Measurements from ENCODE around the gene TTLL5. TPM values are rescaled to one million over a fixed set of nuclear protein-coding genes. Genes with fewer than 3 reads are reported as not detected.
A peak's percentile ranks its signal among the peaks of the same experiment; 100 is the strongest.

The TTLL5 gene
- polyA plus RNA-seq, 1 of the 3 experiments (the other 2 are of a cell fraction): 9.6 TPM

- Histone ChIP-seq H3K27ac (ENCODE audit: low read depth in 2 of 2, low read length in 1 of 2) (no peak overlapping the region), H3K4me1 (ENCODE audit: control insufficient read depth in 1 of 2, insufficient read depth in 2 of 2, low read depth in 1 of 2, low read length in 1 of 2) (peaks cover 0 to 6% of the 10 kb centered on the region in 2 experiments; a peak in 2 of 4 replicates), H3K4me2 (no peak overlapping the region), H3F3A (replicated peaks; ENCODE audit: insufficient read depth) (no peaks in the 10 kb centered on the region), H4K20me1 (ENCODE audit: insufficient read depth) (no peaks in the 10 kb centered on the region), H3K79me2 (ENCODE audit: insufficient read depth) (peaks cover 25% of the 10 kb centered on the region), H3K9me3 (no peaks in the 10 kb centered on the region), H3K36me3 (replicated peaks in 1 of 2; ENCODE audit: control insufficient read depth in 1 of 2, insufficient read depth in 2 of 2, low read length in 1 of 2) (peaks cover 0 to 31% of the 10 kb centered on the region in 2 experiments), H3K9me2 (no peaks in the 10 kb centered on the region), H3K27me3 (ENCODE audit: insufficient read depth) (no peaks in the 10 kb centered on the region), H3K4me3 (ENCODE audit: low read depth in 2 of 2, low read length in 1 of 2) (no peak overlapping the region), H2AFZ (ENCODE audit: low read depth) (no peak overlapping the region), H3K9ac (no peak overlapping the region)
- 96% methylated on average over 2 of the region's 2 CpGs for WGBS (ENCODE audit: low lambda C conversion rate)
- POLR2A ChIA-PET: no interaction called here
- DNase-seq: no peak
- CTCF ChIA-PET: interaction anchor here (1.4 to 11.4 kb wide), 2 partner anchors 12 to 83 kb away, joined by 3 to 439 read pairs; partner anchors contain the start of gene FLVCR2
- TF ChIP-seq EZH2phosphoT487 (IDR thresholded peaks at IDR 0.05; ENCODE audit: borderline replicate concordance, low read depth) (no peak), MEF2A (IDR thresholded peaks at IDR 0.05; ENCODE audit: borderline replicate concordance, low read depth) (no peak), USF2 (IDR thresholded peaks at IDR 0.05; ENCODE audit: borderline replicate concordance, low read depth, low read length) (no peak)
These were observed 2.1 kb upstream of the TTLL5 start for GRCh38 chr14:75658957-75659356.

- Histone ChIP-seq H3K79me2 (ENCODE audit: insufficient read depth) (peaks cover 25% of the 10 kb centered on the region), H4K20me1 (ENCODE audit: insufficient read depth) (no peaks in the 10 kb centered on the region), H2AFZ (ENCODE audit: low read depth) (peak overlapping the region; percentile 96), H3K4me2 (peak overlapping the region; percentile 83), H3F3A (replicated peaks; ENCODE audit: insufficient read depth) (no peaks in the 10 kb centered on the region), H3K4me1 (ENCODE audit: control insufficient read depth in 1 of 2, insufficient read depth in 2 of 2, low read depth in 1 of 2, low read length in 1 of 2) (peaks cover 0 to 9% of the 10 kb centered on the region in 2 experiments; a peak in 2 of 4 replicates), H3K36me3 (replicated peaks in 1 of 2; ENCODE audit: control insufficient read depth in 1 of 2, insufficient read depth in 2 of 2, low read length in 1 of 2) (peaks cover 10 to 37% of the 10 kb centered on the region in 2 experiments), H3K9ac (peak overlapping the region; percentile 85), H3K27ac (ENCODE audit: low read depth in 2 of 2, low read length in 1 of 2) (peak overlapping the region in 1 of 2 experiments; percentile 8; a peak in 2 of 4 replicates), H3K9me2 (no peaks in the 10 kb centered on the region), H3K27me3 (ENCODE audit: insufficient read depth) (no peaks in the 10 kb centered on the region), H3K9me3 (no peaks in the 10 kb centered on the region), H3K4me3 (ENCODE audit: low read depth in 2 of 2, low read length in 1 of 2) (peak overlapping the region; percentile 80 to 94)
- POLR2A ChIA-PET: interaction anchor here (0.7 to 1.6 kb wide), 3 partner anchors 9 to 52 kb away, joined by 3 to 5 read pairs (median 3); no protein-coding TSS in a partner anchor
- WGBS (ENCODE audit: low lambda C conversion rate): 1% methylated on average over 4 of the region's 4 CpGs
- TF ChIP-seq NFIC (IDR thresholded peaks at IDR 0.05; ENCODE audit: borderline replicate concordance): no peak
- no peak for TF ChIP-seq RFX5 (IDR thresholded peaks at IDR 0.05; ENCODE audit: low read length)
- no peak for TF ChIP-seq FOXM1 (IDR thresholded peaks at IDR 0.05; ENCODE audit: low read depth)
- no peak for TF ChIP-seq MEF2A (IDR thresholded peaks at IDR 0.05; ENCODE audit: borderline replicate concordance, low read depth)
- no peak for TF ChIP-seq SIN3A (IDR thresholded peaks at IDR 0.05; ENCODE audit: borderline replicate concordance, low read depth, low read length)
- no peak for TF ChIP-seq TAF1 (IDR thresholded peaks at IDR 0.05; ENCODE audit: borderline replicate concordance, low read depth, low read length)
- CTCF ChIA-PET: interaction anchor here (1.0 to 2.0 kb wide), 6 partner anchors 17 to 320 kb away, joined by 3 to 25 read pairs (median 4); partner anchors contain the start of gene FLVCR2
- DNase-seq: no peak
These were observed 812 bp upstream of the TTLL5 start for GRCh38 chr14:75660238-75660629.

- Histone ChIP-seq H3K9ac (peak overlapping the region; percentile 85), H4K20me1 (ENCODE audit: insufficient read depth) (no peaks in the 10 kb centered on the region), H3K36me3 (replicated peaks in 1 of 2; ENCODE audit: control insufficient read depth in 1 of 2, insufficient read depth in 2 of 2, low read length in 1 of 2) (peaks cover 14 to 36% of the 10 kb centered on the region in 2 experiments), H2AFZ (ENCODE audit: low read depth) (peak overlapping the region; percentile 88), H3K4me1 (ENCODE audit: control insufficient read depth in 1 of 2, insufficient read depth in 2 of 2, low read depth in 1 of 2, low read length in 1 of 2) (peaks cover 0 to 9% of the 10 kb centered on the region in 2 experiments; a peak in 2 of 4 replicates), H3K79me2 (ENCODE audit: insufficient read depth) (peaks cover 25% of the 10 kb centered on the region), H3K9me2 (no peaks in the 10 kb centered on the region), H3K4me3 (ENCODE audit: low read depth in 2 of 2, low read length in 1 of 2) (peak overlapping the region; percentile 80 to 94), H3K9me3 (no peaks in the 10 kb centered on the region), H3K27ac (ENCODE audit: low read depth in 2 of 2, low read length in 1 of 2) (peak overlapping the region; percentile 73 to 79), H3K4me2 (peak overlapping the region; percentile 83), H3F3A (replicated peaks; ENCODE audit: insufficient read depth) (no peaks in the 10 kb centered on the region), H3K27me3 (ENCODE audit: insufficient read depth) (no peaks in the 10 kb centered on the region)
- ChIA-PET POLR2A (interaction anchor here (0.6 to 1.6 kb wide), 2 partner anchors 20 to 351 kb away, joined by 3 to 5 read pairs; no protein-coding TSS in a partner anchor), CTCF (interaction anchor here (1.0 to 2.0 kb wide), 4 partner anchors 11 to 245 kb away, joined by 3 to 25 read pairs (median 4); partner anchors contain the start of gene FLVCR2)
- no peak for TF ChIP-seq USF2 (IDR thresholded peaks at IDR 0.05; ENCODE audit: borderline replicate concordance, low read depth, low read length)
- 0 out of 2 replicates have a peak, but pooled peaks have one; percentile 6 for TF ChIP-seq MAX (IDR thresholded peaks at IDR 0.05; ENCODE audit: low read depth)
- TF ChIP-seq PBX3 (IDR thresholded peaks at IDR 0.05): no peak
- TF ChIP-seq NRF1 (IDR thresholded peaks at IDR 0.05; ENCODE audit: low read depth, low read length): no peak
- 0% methylated on average over 7 of the region's 18 CpGs for WGBS (ENCODE audit: low lambda C conversion rate)
- no peak for DNase-seq
These were observed 411 bp downstream of the TTLL5 start for GRCh38 chr14:75661499-75661814.

Measured in SK-N-SH (cell line).